HT-29 (cell line): ENCODE results near the gene LRGUK. TPM values are rescaled to one million over a fixed set of nuclear protein-coding genes. Genes with fewer than 3 reads are reported as not detected.
"Not testable (repeated sequence)": the region's sequence is repeated elsewhere in the genome, so short reads cannot be mapped to it uniquely, and the experiment has no call there.

Experiments
- DNase-seq: peaks from one replicate; pipeline ENCODE4 v3.0.0-alpha.2; 2015; ENCODE audit warnings: low spot score
- total RNA-seq: library from RNA; depleted of rRNA; stranded (reverse); fragments of >200 nt; shearing (Covaris generic); gene quantifications from 2 replicates; pipeline ENCODE4 v1.2.3, GENCODE V29; 2014

Gene LRGUK
- total RNA-seq, 1 experiment from 2014 or later, result not detected

- DNase-seq, result no peak
Measured at GRCh38 chr7:134184767-134185166, 57.6 kb downstream of the LRGUK start.

DNA sequence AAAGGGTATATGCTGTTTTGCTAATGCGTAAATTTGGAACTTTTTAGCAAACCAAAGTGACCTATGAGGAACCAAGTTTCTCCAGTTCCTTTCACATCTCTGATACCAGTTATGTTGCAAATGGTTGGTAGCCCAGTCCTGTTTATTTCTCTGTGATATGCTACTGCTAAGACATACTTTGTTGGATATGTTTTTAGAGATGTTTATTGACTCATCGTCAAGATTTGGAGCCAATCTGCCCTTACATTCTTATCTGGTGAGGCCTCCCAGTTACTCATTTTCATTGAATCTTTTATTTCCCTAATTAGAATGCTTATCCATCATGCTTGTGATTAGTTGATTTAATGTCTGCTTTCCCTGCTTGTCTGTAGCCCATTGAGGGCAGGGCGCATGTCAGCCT lies 58.9 kb downstream of the LRGUK start:
- DNase-seq, result no peak

DNA sequence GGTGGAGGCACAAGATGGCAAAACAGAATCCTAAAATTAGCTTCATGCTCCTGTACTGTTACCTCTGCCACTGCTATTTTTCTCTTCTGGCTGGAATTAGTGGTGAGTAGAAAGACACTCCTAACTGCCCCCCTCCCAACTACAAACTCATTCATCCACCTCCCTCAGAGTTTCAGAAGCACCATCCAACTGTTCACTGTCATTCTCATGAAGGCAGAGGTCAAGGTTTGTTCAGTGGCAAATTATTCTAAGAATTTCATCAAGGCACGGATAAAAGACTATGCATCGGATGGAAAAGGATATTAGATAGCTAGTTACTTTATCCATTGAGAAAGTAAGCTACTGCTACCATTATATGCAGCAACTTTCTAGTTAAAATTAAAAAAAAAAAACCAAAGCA lies 59.7 kb downstream of the LRGUK start:
- DNase-seq, result no peak

DNA sequence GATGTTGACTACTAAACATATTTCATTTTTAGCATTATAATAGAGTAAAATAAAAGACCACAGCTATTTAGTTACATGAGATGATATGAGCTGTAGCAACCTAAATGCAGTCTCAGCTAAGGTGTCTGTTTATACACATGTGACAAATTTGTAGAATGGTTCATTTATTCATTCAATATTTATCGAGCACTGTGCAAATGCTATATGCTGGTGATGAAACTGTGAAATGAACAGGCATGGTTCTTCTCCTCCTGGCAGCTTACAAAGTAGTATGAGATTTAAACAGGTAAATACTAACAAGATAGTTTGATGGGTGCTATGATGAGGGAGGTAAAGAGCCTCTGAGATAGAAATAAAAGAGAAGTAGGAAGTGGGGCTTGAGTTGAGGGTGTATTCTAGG lies 60.8 kb downstream of the LRGUK start:
- no peak for DNase-seq

- DNase-seq, result no peak
Measured at GRCh38 chr7:134188311-134188710, 61.2 kb downstream of the LRGUK start.

GRCh38 chr7:134189559-134189958 lies 62.4 kb downstream of the LRGUK start:
- no peak for DNase-seq

- DNase-seq, result no peak
Measured at GRCh38 chr7:134191876-134192275, 64.7 kb downstream of the LRGUK start.

- DNase-seq, result no peak
Measured at GRCh38 chr7:134193240-134193639, 66.1 kb downstream of the LRGUK start.

- no peak for DNase-seq
Measured at GRCh38 chr7:134195252-134195651, 68.1 kb downstream of the LRGUK start.

DNA sequence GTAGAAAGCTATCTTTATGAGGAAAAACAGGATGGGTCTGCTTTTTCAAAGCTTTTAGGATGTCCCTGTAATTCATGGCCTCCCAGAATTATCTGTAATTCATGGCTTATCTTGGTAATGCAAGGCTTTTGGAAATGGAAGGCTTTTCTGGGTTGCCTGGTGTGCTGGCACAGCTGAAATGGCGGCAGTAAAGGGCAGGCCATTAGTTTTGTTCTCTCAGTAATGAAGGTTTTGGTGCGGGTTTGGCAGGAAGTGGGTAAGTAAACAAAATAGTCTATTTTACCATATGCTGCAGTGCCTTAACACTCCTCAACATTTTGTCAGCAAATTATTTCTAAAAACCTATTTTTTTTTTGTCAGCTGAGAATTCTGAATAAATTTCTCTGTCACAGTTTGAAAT lies 69.3 kb downstream of the LRGUK start:
- DNase-seq, result no peak

DNA sequence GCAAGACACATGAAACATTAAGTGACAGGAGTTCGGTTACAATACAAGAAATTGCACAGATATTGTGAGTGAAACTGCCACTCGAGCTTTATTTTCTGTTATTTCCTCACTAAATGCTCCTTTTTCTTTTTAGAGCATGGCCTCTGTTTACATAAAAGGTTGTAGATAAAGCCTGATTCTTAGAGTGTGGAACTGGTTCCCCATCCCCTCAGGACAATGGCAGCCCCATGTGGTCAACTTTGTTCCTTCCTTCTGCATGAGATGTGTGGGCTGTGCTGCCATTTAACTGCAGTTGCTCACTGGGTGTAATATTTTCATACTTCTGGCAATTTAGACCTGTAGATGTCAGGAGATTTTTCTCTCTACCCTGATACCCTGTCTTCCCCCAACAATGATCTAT lies 70.2 kb downstream of the LRGUK start:
- DNase-seq, result no peak

- no peak for DNase-seq
Measured at GRCh38 chr7:134200970-134201369, 73.8 kb downstream of the LRGUK start.

GRCh38 chr7:134201569-134202261 lies 74.6 kb downstream of the LRGUK start:
- DNase-seq, result no peak

DNA sequence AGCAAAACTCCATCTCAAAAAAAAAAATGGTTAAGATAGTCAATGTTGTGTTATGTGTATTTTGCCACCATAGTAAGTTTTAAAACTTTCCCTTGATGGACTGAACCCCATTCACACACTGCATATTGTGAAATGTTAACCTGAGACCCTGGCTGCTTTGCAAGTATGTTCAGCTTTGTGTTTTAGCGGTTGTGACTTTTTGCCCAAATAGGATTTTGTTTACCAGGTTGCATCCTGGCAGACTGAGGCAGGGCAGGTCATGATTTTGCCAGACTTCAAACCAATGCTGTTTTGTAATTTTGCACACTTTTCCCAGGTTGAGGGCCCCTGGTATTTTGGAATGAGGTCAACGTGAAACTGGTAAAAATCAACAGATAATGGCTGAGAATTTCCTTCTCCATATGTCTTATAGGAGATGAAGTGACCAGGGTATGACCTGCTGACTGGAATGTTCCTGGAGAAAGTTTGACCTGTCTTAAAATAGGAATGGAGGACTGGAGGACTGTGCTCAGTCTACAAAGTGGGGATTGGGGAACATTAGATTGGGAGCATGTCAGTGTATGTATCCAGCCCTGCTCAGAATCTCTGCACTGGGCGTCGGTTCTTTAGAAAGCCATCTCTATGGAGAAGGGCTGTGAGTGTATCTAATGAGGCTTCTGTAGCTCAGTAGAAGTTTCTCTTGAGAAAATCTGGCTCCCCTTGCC lies 76.2 kb downstream of the LRGUK start:
- DNase-seq, result no peak

- DNase-seq, result no peak
Measured at GRCh38 chr7:134209322-134210015, 82.3 kb downstream of the LRGUK start.

GRCh38 chr7:134210227-134210626 lies 83.1 kb downstream of the LRGUK start:
- DNase-seq, result no peak

- no peak for DNase-seq
Measured at GRCh38 chr7:134210976-134211663, 84.0 kb downstream of the LRGUK start.

DNA sequence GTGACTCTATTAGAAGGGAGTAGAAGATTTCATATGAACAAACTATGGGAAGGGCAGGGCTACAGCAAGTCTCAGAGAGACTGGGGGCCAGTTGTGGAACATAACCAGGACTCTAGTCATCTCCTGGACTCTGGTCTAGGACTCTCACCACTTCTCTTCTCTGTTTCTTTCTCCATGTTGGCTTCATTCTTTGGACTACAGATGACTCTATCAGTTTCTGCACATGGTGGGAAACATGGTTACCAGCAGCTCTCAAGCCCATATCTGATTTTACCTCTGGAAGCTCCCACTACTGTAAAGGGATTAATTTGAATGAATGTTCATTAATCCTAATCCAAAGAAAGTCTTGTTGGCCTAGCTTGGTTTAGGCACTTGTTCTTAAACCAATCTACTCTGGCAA lies 84.7 kb downstream of the LRGUK start:
- no peak for DNase-seq

DNA sequence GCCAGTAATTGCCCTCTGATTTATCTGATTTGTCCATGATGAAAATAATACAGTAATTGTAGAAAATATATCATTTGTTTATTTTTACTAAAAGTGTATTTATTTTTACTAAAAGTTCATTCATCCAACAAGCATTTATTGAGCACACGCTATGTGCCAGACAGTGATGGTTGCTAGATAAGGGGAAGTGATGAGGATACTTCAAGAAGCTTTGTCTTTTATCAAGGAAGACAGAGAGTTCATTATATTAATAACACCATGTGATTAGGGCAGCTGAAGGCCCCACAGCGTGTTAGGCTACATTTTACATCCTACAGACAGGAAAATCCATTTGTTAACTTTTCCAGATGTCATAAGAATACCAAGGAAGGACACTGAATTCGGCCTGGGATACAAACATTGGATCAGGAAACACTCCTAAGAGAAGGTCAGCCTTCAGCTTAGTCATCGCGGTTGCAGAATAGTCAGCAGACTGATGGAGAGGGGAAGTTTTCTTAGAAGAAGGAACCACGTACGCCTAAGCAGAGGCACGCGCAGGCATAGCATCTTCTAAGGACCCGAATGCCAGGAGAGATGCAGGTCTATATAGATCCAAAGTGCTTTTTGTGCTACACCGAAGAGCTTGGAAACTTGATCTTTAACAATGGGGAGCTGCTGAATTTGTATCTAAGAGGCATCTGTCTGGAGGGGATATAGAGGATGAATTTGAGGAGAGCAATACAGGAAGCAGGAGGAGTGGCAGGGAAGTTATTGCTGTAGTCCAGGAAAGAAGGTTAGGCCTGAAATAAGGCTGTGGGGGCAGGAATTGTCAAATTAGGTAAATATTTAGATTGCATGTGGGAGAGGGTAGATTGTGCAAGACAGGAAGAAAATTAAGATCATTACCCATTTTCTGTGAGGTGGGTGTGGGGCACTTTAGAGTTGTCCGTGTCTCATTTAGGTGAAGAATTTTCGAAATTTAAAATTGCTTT lies 85.7 kb downstream of the LRGUK start:
- no peak for DNase-seq

DNA sequence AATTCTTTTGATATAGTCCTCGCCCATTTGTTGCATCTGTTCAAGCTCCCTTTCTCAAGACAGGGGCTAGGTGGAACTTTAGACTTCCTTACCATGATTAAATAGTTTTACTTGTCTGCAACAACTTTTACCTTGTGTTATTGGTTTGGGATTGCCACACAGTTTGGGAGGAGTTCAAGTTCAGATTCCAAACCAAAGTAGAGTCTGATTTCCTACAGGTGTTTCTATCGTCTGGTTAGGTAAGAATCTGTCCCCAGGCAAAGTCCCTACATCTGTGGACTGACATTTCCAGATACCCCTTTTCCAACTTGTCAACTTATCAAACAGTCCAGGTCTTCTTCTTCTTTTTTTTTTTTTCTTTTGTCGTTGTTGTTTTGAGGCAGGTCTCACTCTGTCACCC lies 93.1 kb downstream of the LRGUK start:
- no peak for DNase-seq

- DNase-seq, result not testable (repeated sequence)
Measured at GRCh38 chr7:134231296-134231695, 104.2 kb downstream of the LRGUK start.
